ENCODE results near the gene UNG. TPM values are rescaled to one million over a fixed set of nuclear protein-coding genes. Genes with fewer than 3 reads are reported as not detected.
"Not testable (repeated sequence)": the region's sequence is repeated elsewhere in the genome, so short reads cannot be mapped to it uniquely, and the experiment has no call there.

The UNG gene
- total RNA-seq, 1 donor: 30.8 TPM

DNA sequence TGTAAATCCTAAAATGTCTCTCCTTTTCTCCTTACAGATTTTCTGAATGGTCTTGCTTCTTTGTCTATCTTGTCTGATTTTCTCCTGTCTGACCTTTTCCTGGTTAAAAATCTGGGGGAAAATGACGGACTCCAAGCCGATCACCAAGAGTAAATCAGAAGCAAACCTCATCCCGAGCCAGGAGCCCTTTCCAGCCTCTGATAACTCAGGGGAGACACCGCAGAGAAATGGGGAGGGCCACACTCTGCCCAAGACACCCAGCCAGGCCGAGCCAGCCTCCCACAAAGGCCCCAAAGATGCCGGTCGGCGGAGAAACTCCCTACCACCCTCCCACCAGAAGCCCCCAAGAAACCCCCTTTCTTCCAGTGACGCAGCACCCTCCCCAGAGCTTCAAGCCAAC, 42.0 kb downstream of the UNG start:
- DNase-seq (ENCODE audit: low read depth): no peak
- H3K4me3 ChIP-seq (ENCODE audit: low read depth, low read length): no peak overlapping the region
- TF ChIP-seq, protein P1, sequence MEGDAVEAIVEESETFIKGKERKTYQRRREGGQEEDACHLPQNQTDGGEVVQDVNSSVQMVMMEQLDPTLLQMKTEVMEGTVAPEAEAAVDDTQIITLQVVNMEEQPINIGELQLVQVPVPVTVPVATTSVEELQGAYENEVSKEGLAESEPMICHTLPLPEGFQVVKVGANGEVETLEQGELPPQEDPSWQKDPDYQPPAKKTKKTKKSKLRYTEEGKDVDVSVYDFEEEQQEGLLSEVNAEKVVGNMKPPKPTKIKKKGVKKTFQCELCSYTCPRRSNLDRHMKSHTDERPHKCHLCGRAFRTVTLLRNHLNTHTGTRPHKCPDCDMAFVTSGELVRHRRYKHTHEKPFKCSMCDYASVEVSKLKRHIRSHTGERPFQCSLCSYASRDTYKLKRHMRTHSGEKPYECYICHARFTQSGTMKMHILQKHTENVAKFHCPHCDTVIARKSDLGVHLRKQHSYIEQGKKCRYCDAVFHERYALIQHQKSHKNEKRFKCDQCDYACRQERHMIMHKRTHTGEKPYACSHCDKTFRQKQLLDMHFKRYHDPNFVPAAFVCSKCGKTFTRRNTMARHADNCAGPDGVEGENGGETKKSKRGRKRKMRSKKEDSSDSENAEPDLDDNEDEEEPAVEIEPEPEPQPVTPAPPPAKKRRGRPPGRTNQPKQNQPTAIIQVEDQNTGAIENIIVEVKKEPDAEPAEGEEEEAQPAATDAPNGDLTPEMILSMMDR (IDR thresholded peaks at IDR 0.05; ENCODE audit: insufficient read depth, low read length): no peak

DNA sequence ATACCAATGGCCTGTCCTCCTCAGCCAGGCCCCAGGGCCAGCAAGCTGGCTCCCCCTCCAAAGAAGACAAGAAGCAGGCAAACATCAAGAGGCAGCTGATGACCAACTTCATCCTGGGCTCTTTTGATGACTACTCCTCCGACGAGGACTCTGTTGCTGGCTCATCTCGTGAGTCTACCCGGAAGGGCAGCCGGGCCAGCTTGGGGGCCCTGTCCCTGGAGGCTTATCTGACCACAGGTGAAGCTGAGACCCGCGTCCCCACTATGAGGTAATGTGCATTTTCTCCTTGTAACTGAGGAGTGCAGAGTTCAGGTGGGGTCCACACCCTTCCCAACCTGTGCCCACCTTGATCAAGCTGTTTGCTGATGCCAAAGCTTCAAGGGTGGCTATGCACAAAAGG, 42.4 kb downstream of the UNG start:
- TF ChIP-seq, protein P1 (IDR thresholded peaks at IDR 0.05; ENCODE audit: insufficient read depth, low read length): no peak
- no peak overlapping the region for H3K4me3 ChIP-seq (ENCODE audit: low read depth, low read length)
- no peak for DNase-seq (ENCODE audit: low read depth)

GRCh38 chr12:109140560-109140959, 43.2 kb downstream of the UNG start:
- TF ChIP-seq, protein P1 (IDR thresholded peaks at IDR 0.05; ENCODE audit: insufficient read depth, low read length): no peak
- no peak overlapping the region for H3K4me3 ChIP-seq (ENCODE audit: low read depth, low read length)
- DNase-seq (ENCODE audit: low read depth): no peak

DNA sequence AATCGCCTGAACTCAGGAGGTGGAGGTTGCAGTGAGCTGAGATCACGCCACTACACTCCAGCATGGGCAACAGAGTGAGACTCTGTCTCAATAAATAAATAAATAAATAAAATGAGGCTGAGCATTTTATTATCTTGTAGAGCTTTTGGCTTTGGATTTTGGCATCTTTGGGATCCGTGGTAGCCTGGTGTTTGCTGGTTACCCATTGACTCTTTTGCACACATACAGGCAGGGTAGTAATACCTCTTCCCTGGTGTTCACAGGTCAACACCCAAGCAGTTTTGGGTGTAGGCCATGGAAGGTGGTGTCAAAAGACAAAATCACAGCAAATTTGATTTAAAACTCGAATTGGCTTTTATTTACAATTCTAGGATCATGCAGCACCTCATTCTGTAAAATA, 46.8 kb downstream of the UNG start:
- H3K4me3 ChIP-seq (ENCODE audit: low read depth, low read length): no peak overlapping the region
- TF ChIP-seq, protein P1 (IDR thresholded peaks at IDR 0.05; ENCODE audit: insufficient read depth, low read length): no peak
- no peak for DNase-seq (ENCODE audit: low read depth)

GRCh38 chr12:109147126-109147525, 49.7 kb downstream of the UNG start:
- not testable (repeated sequence) for H3K4me3 ChIP-seq (ENCODE audit: low read depth, low read length); DNase-seq (ENCODE audit: low read depth)

GRCh38 chr12:109147954-109148353, 50.6 kb downstream of the UNG start:
- no peak overlapping the region for H3K4me3 ChIP-seq (ENCODE audit: low read depth, low read length)
- TF ChIP-seq, protein P1 (IDR thresholded peaks at IDR 0.05; ENCODE audit: insufficient read depth, low read length): no peak

GRCh38 chr12:109150124-109150640, 52.8 kb downstream of the UNG start:
- TF ChIP-seq, protein P1 (IDR thresholded peaks at IDR 0.05; ENCODE audit: insufficient read depth, low read length): no peak
- DNase-seq (ENCODE audit: low read depth): no peak
- no peak overlapping the region for H3K4me3 ChIP-seq (ENCODE audit: low read depth, low read length)

More at GRCh38 chr12:109147954-109148353, 50.6 kb downstream of the UNG start:
- DNase-seq (ENCODE audit: low read depth): peak; percentile 93

All from fibroblast of the aortic adventitia (primary cell).